GM21528 (cell line): ENCODE measurements around the gene MAP3K5.
"Not testable (repeated sequence)": the region's sequence is repeated elsewhere in the genome, so short reads cannot be mapped to it uniquely, and the experiment has no call there.

Source experiments
- ATAC-seq: cut with Tn5 transposase; IDR thresholded peaks from one replicate; pipeline ENCODE4 v1.9.1; 2021; ENCODE audit warnings: mild to moderate bottlenecking, moderate library complexity; ENCODE audit not compliant: unreplicated experiment, low FRiP score

The MAP3K5 gene

GRCh38 chr6:136590846-136591245, 201.4 kb downstream of the MAP3K5 start:
- ATAC-seq, result not testable (repeated sequence)

DNA sequence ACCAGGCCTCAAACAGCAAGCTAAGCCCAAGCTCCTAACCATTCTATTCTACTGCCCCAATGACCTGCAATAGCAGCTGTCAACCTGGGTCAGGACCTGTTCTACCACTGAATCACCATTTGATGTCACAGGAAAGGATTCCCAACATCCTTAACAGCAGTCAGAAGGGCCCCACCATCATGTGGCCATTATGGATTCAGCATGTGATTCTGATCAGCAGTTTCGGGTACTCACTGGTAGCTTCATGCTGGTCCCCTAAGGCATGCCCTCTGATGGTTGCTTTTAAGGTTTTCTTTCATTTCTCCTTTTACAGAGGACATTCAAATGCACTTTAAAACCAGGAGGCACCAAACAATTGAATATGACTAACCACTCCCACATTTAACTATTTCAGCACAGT, 204.8 kb downstream of the MAP3K5 start:
- ATAC-seq, result no peak

GRCh38 chr6:136586295-136586694, 206.0 kb downstream of the MAP3K5 start:
- ATAC-seq, result no peak

- ATAC-seq, result not testable (repeated sequence)
These were observed 206.8 kb downstream of the MAP3K5 start for GRCh38 chr6:136585523-136585922.

GRCh38 chr6:136584290-136584689, 208.0 kb downstream of the MAP3K5 start:
- ATAC-seq, result not testable (repeated sequence)

GRCh38 chr6:136582711-136583471, 209.4 kb downstream of the MAP3K5 start:
- ATAC-seq, result no peak

DNA sequence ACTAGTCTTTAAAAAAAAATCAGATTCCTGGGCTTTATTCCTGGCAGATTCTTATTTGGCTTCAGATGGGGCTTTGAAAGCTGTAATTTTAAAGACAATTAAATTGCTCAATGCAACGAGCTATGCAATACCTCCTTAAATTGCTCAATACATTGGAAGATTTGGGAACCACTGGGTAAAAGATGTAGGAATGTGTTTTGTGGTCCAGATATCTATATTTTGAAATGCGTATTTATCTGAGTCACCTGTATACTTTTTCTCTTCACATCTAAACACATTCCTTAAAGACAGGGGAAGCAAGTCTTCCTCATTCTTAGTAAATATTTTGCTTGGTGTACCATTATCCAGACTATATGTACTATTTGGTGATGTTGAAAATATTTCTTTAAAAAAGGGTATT, 212.5 kb downstream of the MAP3K5 start:
- ATAC-seq, result no peak

DNA sequence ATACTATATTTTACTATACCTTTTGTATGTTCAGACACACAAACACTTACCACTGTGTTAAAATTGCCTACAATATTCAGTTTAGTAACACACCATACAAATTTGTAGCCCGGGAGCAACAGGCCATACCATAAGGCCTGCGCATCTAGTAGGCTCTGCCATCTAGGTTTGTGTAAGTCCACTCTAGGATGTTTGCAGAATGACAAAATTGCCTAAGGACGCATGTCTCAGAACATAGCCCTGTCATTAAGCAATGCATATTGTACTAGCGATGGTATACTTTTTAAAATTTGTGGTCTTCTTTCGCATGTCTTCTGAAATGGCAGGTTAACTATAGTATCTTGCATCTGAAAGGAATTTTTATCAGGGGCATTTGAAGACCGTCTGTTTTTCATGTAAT, 215.5 kb downstream of the MAP3K5 start:
- no peak for ATAC-seq

GRCh38 chr6:136571496-136571895, 220.8 kb downstream of the MAP3K5 start:
- no peak for ATAC-seq

GRCh38 chr6:136571065-136571464, 221.2 kb downstream of the MAP3K5 start:
- no peak for ATAC-seq

- ATAC-seq, result no peak
These were observed 224.1 kb downstream of the MAP3K5 start for GRCh38 chr6:136568129-136568528.

- no peak for ATAC-seq
These were observed 224.6 kb downstream of the MAP3K5 start for GRCh38 chr6:136567688-136568087.

GRCh38 chr6:136566851-136567250, 225.4 kb downstream of the MAP3K5 start:
- ATAC-seq, result no peak

- ATAC-seq, result no peak
These were observed 226.2 kb downstream of the MAP3K5 start for GRCh38 chr6:136566007-136566487.

GRCh38 chr6:136564180-136564579, 228.1 kb downstream of the MAP3K5 start:
- ATAC-seq, result no peak

DNA sequence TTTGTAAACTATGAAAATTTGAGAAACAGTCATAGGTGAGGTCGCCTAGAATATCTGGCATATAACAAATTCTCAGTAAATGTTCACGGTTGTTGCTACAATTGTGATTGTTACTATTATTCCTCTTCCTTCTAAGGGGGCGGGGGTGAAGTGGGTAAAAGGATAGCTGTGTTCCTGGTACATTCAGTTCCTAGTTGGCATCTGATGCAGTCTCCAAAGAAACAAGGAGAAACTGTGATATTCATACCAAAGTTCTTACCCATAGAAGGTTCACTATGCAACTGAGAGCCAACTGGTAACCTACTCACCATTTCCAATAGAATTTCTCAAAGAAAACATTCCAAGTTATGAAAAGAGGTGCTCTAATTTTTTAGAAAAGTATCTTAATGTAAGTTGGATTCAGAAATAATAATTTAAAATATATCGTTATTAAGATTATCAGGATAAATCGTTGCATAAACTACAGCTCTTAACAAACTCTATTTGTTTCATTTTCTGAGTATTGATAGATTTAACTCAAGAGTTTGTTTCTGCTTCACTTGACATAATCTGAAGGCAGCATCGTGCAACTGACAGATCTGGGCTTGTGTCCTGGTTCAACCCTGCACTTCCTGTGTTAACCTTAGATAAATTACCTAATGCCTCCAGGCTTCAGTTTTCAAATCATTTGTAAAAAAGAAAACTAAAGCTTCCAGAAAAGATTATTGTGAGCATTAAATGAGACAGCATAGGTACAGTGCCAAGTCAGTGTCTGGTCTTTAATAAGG, 228.7 kb downstream of the MAP3K5 start:
- ATAC-seq, result no peak

DNA sequence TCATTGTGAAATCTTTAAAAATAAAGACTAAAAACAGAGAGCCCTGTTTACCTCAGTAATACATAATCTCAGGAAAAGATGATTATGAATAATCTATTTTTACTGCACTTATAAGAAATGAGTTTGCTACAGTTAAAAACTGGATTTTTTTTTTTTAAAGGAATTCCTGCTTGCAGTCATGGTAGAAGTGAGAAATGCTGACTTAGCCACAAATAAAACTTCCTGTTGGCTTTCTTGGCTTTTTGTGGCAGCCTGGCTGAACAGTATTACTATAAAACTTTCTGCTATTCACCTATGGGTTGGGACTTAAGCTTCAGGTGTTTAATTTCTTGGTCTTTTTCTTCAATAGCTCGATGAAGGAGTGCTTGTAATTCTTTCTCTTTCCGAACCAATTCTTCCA, 230.1 kb downstream of the MAP3K5 start:
- ATAC-seq, result no peak

- no peak for ATAC-seq
These were observed 239.0 kb downstream of the MAP3K5 start for GRCh38 chr6:136553166-136553787.

GRCh38 chr6:136552054-136552453, 240.2 kb downstream of the MAP3K5 start:
- ATAC-seq, result no peak

- ATAC-seq, result no peak
These were observed 241.2 kb downstream of the MAP3K5 start for GRCh38 chr6:136551103-136551502.

- peak; percentile 79 for ATAC-seq
These were observed 241.8 kb downstream of the MAP3K5 start, which contains the start of gene MAP7 for GRCh38 chr6:136550330-136551071. Gene MAP7, minus strand, starts transcription at chr6:136550422. Its CDS starts 14 bp downstream, at chr6:136550408.
